Pancreas (tissue), 10 donors: ENCODE measurements around the gene ANO4. TPM values are rescaled to one million over a fixed set of nuclear protein-coding genes. Genes with fewer than 3 reads are reported as not detected.

Experiments used
- ATAC-seq, 4 donors: fragments of 200-7000 bp; cut with Tn5 transposase; one replicate each; pipeline versions ENCODE4 v1.8.0 to v1.9.1; 2020; ENCODE audit warnings: mild to moderate bottlenecking in 4 of 4, moderate library complexity in 4 of 4
- DNase-seq, 6 donors: peaks; one replicate each; pipeline ENCODE4 v3.0.0-alpha.2; 2020
- FAIRE-seq: peaks from 2 replicates; lab custom pipeline; 2012; peaks lifted over from hg19 to GRCh38; lab: Jason Lieb, UNC
- H3K27ac ChIP-seq, 4 donors: fragments of 200-600 bp; sonication (generic); 1 replicate in 3 of 4; 2 replicates in 1 of 4; pipeline versions ENCODE4 v1.5.0 to v1.8.0; 2020
- H3K27me3 ChIP-seq, 4 donors: fragments of 200-600 bp; one replicate each; pipeline ENCODE4 v1.8.0; 2021
- H3K36me3 ChIP-seq, 3 donors: fragments of 200-600 bp; sonication (generic) in 1 of 3; one replicate each; pipeline versions ENCODE4 v1.5.0 to v1.8.0; 2020 to 2021
- H3K4me1 ChIP-seq, 3 donors: fragments of 200-600 bp; one replicate each; pipeline ENCODE4 v1.8.0; 2021
- H3K4me3 ChIP-seq, 4 donors: fragments of 200-600 bp; sonication (generic) in 2 of 4; one replicate each; pipeline versions ENCODE4 v1.5.0 to v1.8.0; 2020 to 2021
- H3K9me3 ChIP-seq, 4 donors: fragments of 200-600 bp; one replicate each; pipeline ENCODE4 v1.8.0; 2021
- WGBS, 2 donors: extraction: QIAGEN DNeasy Blood & Tissue Kit; methylation state at CpG; one replicate each; pipeline ENCODE4 v1.1.7; 2013; 5-methylcytosine and 5-hydroxymethylcytosine counted together
- intact Hi-C, 3 donors: fragments of 100-400 bp; cut with DNase I; formaldehyde crosslinking; loops; one replicate each; pipeline versions ENCODE4 v1.11.1 to v1.14.2; 2022
- polyA plus RNA-seq, 2 donors: library from polyadenylated mRNA; stranded (reverse); fragments of 200-250 nt; gene quantifications; one replicate each; pipeline ENCODE4 v1.2.3, GENCODE V29; 2013
- total RNA-seq, 6 donors: library from RNA; stranded (reverse); fragmentation: NEBNext Ultra II Directional in 4 of 6; extraction: Animal tissue kit (Norgen Biotek cat#: 25700) in 4 of 6; gene quantifications; one replicate each; pipeline versions ENCODE4 v1.2.1 to v1.2.4, GENCODE V29; 2021 to 2023
- TF ChIP-seq, protein P1 (sequence below), 4 donors: fragments of 200-600 bp; sonication (generic) in 3 of 4; IDR thresholded peaks; one replicate each; pipeline versions ENCODE4 v1.5.0 to v1.8.0; 2021; ENCODE audit warnings: antibody characterized with exemption in 4 of 4
- donor health status: healthy with polysubstance abuse.
- donor health status: DM: no; HTN: no; CAD: no; lungs with moderate emphysema.
- donor health status: DM: no; HTN: no; CAD: no.
- donor health status: control.
- donor health status: control.
- donor health status: Bipolar disorder and iron deficiency.
- donor health status: DM: yes; HTN: yes; CAD: no.
- donor health status: DM: no; HTN: no; CAD: no.
- donor health status: DM: no; HTN: no; CAD: no.
- donor health status: DM: yes; HTN: yes; CAD: no.

ANO4 gene
- total and polyA plus RNA-seq, 8 donors = 0.14 to 2.1 (median 0.28) TPM; not detected in 1

DNA sequence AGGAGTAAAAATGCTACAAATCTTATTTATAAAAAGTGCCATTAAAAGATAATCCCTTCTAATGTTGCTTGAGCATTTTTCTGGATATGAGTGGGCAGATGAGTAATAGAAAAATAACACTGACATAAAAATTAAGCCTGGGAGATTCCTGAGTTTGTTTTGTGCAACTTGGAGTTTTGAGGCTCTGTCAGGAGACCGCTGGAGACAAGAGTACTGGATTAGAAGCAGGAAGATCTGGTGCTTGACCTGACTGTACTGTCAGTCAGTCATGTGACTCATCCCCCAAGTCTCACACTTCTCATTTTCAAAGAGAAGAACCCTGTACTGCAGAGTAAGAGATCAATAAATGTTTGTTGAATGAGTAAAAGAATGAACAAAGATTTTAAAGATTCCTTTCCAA lies 29.4 kb downstream of the ANO4 start:
- WGBS, 2 donors = 48 to 60% methylated on average over 1 of the region's 1 CpG
- intact Hi-C loops = no loop called here
- no peaks in the 10 kb centered on the region for H3K36me3 ChIP-seq
- ATAC-seq (no peak), DNase-seq (no peak), FAIRE-seq (no peak)
- peaks cover 0 to 8% (median 0%) of the 10 kb centered on the region in 4 donors for H3K27me3 ChIP-seq
- H3K9me3 ChIP-seq = no peaks in the 10 kb centered on the region
- H3K4me1 ChIP-seq = no peaks in the 10 kb centered on the region
- H3K4me3 ChIP-seq = no peak overlapping the region
- TF ChIP-seq, protein P1, sequence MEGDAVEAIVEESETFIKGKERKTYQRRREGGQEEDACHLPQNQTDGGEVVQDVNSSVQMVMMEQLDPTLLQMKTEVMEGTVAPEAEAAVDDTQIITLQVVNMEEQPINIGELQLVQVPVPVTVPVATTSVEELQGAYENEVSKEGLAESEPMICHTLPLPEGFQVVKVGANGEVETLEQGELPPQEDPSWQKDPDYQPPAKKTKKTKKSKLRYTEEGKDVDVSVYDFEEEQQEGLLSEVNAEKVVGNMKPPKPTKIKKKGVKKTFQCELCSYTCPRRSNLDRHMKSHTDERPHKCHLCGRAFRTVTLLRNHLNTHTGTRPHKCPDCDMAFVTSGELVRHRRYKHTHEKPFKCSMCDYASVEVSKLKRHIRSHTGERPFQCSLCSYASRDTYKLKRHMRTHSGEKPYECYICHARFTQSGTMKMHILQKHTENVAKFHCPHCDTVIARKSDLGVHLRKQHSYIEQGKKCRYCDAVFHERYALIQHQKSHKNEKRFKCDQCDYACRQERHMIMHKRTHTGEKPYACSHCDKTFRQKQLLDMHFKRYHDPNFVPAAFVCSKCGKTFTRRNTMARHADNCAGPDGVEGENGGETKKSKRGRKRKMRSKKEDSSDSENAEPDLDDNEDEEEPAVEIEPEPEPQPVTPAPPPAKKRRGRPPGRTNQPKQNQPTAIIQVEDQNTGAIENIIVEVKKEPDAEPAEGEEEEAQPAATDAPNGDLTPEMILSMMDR (IDR thresholded peaks at IDR 0.05) = no peak
- no peak overlapping the region for H3K27ac ChIP-seq

DNA sequence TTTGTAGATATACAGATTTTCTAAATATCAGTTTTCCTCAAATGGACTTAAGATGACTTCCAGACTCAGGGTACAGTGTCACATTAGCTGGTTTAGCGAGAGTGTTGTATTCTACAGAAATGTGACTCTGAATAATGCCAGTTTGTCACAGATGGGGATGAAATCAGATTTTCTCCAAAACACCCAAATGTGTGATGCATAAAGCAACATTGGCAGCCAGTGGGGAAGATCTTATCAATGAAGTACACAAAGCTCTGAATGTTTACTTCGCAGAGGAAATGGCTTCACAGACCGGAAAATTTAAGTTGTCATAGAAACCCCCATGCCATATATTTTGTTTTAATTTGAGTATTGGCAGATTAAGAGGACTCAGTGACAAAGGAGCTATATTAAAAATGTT lies 29.9 kb downstream of the ANO4 start:
- no peak overlapping the region for H3K27ac ChIP-seq
- DNase-seq (no peak), ATAC-seq (no peak), FAIRE-seq (no peak)
- H3K27me3 ChIP-seq = peaks cover 0 to 8% (median 0%) of the 10 kb centered on the region in 4 donors
- H3K36me3 ChIP-seq = no peaks in the 10 kb centered on the region
- intact Hi-C loops = no loop called here
- H3K4me1 ChIP-seq = no peaks in the 10 kb centered on the region
- no peaks in the 10 kb centered on the region for H3K9me3 ChIP-seq
- WGBS, 2 donors = 38 to 47% methylated on average over 3 of the region's 3 CpGs
- no peak overlapping the region for H3K4me3 ChIP-seq
- TF ChIP-seq, protein P1 (IDR thresholded peaks at IDR 0.05) = no peak

DNA sequence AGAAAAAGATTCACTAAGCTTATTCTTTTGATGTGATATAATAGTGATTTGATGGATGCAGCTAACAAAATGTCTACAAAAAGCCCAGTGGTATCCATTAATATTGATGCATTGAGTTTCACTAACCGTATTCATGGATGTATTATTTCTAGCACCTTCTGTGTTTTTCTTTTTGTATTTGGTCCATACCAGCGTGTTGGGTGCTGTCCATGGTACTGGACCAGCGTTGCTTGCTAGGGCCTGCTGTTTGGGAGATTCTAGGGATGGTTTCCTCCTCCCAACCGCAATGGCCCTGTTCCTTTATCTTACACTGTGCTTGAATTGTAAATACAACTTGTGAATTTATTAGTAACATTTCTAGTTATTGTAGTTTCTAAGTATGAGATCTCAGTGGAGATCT lies 31.7 kb downstream of the ANO4 start:
- Histone ChIP-seq H3K9me3 (no peaks in the 10 kb centered on the region), H3K4me3 (no peak overlapping the region), H3K27me3 (peaks cover 0 to 8% (median 0%) of the 10 kb centered on the region in 4 donors), H3K4me1 (no peaks in the 10 kb centered on the region), H3K27ac (no peak overlapping the region), H3K36me3 (no peaks in the 10 kb centered on the region)
- ATAC-seq (peak in 2 of 4 donors; percentile 47 to 62), FAIRE-seq (no peak), DNase-seq (peak in 4 of 6 donors; percentile 24 to 73 (median 38))
- TF ChIP-seq, protein P1 (IDR thresholded peaks at IDR 0.05) = no peak
- 11 to 14% methylated on average over 4 of the region's 4 CpGs for WGBS, 2 donors
- intact Hi-C loops = no loop called here

DNA sequence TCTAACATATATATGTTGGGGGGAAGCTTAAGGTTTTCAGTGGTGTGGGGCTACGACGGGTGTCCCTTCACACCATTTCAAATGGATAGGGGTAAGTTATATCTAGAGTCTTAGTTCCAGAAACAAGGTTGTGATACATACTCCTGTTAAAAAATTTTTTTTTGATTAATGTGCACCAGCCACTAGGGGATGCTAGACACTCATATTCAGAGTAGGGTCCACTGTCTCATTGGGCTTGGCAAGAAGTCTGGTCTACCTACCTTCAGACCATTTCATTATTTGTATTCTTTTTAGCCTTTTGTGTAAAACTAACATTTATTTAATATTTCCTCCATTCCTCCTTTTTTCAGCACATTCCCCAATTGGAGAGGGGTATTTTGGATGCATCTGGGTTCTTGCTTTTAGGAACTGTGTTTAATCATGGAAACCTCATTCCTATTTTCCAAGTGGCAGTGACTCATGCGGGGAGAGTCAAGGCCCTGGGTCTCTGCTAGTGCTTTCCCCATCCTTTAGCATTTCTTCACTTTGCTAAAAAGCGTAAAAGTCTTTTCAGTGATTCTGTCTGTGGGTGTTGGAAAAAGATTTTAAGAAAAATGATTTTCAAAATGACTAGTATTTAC lies 33.4 kb downstream of the ANO4 start:
- intact Hi-C loops = no loop called here
- peak; percentile 50 to 86 (median 80) for ATAC-seq
- H3K36me3 ChIP-seq = no peaks in the 10 kb centered on the region
- no peaks in the 10 kb centered on the region for H3K9me3 ChIP-seq
- WGBS, 2 donors = 29 to 33% methylated on average over 4 of the region's 4 CpGs
- no peak for FAIRE-seq
- H3K4me3 ChIP-seq = no peak overlapping the region
- H3K4me1 ChIP-seq = no peaks in the 10 kb centered on the region
- TF ChIP-seq, protein P1 (IDR thresholded peaks at IDR 0.05) = peak in 2 of 4 donors; percentile 54 to 56
- H3K27ac ChIP-seq = no peak overlapping the region
- DNase-seq = peak in 1 of 6 donors; percentile 13
- H3K27me3 ChIP-seq = peaks cover 0 to 8% (median 0%) of the 10 kb centered on the region in 4 donors
